NOMO-1 treated with DMSO at 0.1 percent for 48 hours (cell line): ENCODE measurements around the gene FRMD4A.
"Not testable (repeated sequence)": the region's sequence is repeated elsewhere in the genome, so short reads cannot be mapped to it uniquely, and the experiment has no call there.

Source experiments
- DNase-seq: peaks from one replicate; lab custom pipeline; 2025; ENCODE audit not compliant: unreplicated experiment; lab: John Stamatoyannopoulos, UW

FRMD4A gene

GRCh38 chr10:14156104-14156503 lies 174.6 kb downstream of the FRMD4A start:
- DNase-seq, result no peak

DNA sequence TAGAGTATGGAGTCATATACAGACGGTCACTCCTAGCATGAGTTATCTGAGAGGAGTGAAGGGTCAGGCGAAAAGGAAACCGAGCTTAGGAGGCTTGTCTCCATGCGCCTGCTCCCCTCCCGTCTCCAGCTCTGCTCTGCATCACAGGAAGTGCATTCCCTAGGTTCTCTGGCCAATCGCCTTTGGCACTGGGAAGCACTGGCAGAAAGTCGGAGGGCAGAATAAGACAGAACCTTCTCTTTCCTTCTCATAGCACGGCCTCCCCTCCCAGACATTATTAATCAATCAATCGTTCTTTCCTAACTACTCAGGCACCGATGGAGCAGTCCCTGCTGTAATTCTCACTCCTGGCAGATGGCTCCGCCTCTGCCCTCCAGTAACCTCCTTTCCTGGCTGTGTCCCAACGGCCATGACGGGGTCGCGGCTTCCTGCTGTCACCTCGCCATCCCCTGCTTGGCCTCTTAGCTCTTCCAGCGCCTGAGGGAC lies 177.1 kb downstream of the FRMD4A start:
- DNase-seq, result no peak

GRCh38 chr10:14151571-14151970 lies 179.2 kb downstream of the FRMD4A start:
- no peak for DNase-seq

- DNase-seq, result no peak
Measured at GRCh38 chr10:14150526-14150925, 180.2 kb downstream of the FRMD4A start.

DNA sequence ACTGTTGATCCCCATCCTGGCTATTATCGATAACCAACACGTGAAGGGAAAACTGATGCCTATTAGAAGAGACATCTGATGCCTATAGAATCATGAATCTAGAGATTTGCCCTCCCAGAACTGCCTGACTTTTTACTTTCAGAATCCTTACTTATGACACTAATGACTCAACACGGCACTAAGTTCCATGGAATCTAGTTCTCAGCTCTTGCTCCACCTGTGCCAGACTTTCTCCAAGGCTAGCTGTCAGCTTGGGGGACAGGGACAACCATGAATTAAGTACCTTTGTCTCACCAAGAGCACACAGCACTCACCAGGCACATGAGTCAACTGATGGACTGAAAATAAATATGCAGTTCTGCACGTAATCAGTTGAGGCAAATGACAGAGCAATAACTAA lies 184.2 kb downstream of the FRMD4A start:
- DNase-seq, result no peak

- DNase-seq, result no peak
Measured at GRCh38 chr10:14146025-14146424, 184.7 kb downstream of the FRMD4A start.

DNA sequence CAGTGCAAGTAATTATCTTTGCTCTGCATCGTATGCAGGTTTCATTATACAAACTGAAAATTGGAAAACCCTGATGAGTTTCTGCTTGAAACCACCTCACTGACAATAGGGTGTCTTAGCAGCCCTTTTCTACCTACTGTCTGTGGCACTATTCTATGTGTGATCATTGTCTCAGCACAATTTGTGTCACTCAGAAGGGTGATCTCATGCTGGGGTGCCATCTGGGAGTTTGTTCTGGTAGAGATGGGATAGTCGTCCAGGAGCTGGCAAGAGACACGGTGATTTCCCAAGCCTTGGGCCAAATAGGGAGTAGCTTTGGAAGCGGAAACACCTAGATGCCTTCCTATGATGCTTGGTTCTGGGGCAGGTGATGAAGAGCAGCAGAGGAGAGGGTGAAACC lies 186.3 kb downstream of the FRMD4A start:
- no peak for DNase-seq

DNA sequence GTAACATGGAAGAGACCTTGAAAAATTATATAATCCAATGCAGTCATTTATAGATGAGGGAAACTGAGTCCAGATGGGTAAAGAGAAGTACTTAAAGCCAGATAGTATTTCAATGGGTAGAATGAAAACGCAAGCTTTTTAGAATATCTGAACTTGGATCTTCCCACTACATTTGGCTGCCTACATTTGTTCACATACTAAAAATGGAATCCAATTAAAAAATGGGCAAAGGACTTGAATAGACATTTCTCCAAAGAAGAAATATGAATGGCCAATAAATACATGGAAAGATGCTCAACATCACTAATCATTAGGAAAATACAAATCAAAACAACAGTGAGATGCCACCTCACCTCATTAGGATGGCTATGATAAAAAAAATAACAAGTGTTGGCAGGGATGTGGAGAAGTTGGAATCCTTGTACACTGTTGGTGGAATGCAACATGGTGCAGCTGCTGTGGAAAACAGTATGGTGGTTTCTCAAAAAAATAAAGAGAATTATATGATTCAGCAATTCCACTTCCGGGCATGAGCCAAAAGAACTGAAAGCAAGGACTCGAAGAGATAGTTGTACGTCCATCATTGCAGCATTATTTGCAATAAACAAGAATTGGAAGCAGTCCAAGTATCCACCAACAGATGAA lies 188.0 kb downstream of the FRMD4A start:
- no peak for DNase-seq

DNA sequence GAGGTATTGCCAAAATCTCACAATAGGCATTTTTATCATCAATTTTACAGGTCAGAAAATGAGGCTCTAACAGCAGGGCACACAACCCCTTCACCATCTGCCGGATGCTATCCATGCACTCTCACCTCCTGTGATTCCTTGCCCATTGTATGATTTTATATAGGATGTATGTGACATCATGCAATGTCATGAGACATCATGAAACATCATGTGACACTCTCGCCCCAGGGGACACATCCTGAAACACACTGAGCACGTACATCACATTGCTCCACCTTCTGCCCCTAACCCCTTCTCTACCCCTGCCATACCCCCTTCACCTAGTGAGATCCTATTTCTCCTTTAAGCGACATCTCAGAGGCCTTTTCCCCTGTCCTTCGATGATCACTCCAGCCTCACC lies 189.4 kb downstream of the FRMD4A start:
- DNase-seq, result no peak

GRCh38 chr10:14137391-14137790 lies 193.3 kb downstream of the FRMD4A start:
- no peak for DNase-seq

GRCh38 chr10:14135196-14135595 lies 195.5 kb downstream of the FRMD4A start:
- not testable (repeated sequence) for DNase-seq

DNA sequence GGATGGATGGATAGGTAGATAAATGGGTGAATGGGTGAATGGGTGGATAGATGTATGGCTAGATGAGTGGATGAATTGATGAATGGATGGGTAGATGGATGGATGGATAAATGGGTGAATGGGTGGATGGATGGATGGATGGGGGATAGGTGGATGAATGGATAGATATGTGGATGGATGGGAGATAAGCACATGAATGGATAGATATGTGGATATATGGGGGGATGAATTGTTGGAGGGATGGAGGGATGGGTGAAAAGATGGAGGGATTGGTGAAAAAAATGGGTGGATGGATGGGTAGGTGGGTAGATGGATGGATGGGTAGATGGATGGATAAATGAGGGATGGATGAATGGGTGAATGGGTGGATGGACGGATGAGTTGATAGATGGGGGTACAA lies 196.4 kb downstream of the FRMD4A start:
- DNase-seq, result no peak

DNA sequence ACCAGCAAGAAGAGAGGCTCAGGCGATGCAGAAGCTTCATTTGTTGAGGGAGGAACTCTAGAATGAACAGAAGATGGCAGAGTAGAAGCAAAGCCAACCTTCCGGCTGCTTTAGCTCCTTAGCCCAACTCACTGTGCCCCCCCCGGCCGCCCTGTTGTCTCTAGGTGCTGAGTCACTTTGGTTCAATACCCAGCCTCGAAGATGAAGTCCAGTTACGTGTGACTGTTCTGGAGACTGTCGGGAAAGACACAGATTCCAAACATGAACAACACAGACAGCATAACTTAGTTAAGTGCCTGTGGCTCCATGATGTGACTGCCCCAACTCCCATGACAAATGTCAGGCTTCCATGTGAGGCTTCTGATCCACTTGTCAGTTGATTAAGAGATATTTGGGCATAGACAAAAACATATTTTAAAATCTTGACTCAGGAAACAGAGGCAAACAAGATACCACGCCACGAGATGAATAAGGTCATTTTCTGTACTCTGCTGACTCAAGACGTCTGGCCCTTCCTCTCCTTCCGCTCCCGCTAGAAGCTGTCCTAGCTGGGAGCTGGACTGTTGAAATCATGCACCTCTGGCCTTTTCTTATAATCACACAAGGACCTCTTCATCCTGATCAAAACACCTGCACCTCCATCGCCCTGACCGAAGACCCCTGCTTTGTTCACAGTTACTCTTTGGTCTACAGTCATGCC lies 199.3 kb downstream of the FRMD4A start:
- no peak for DNase-seq

GRCh38 chr10:14129770-14130169 lies 201.0 kb downstream of the FRMD4A start:
- DNase-seq, result no peak

- no peak for DNase-seq
Measured at GRCh38 chr10:14128519-14128918, 202.2 kb downstream of the FRMD4A start.

DNA sequence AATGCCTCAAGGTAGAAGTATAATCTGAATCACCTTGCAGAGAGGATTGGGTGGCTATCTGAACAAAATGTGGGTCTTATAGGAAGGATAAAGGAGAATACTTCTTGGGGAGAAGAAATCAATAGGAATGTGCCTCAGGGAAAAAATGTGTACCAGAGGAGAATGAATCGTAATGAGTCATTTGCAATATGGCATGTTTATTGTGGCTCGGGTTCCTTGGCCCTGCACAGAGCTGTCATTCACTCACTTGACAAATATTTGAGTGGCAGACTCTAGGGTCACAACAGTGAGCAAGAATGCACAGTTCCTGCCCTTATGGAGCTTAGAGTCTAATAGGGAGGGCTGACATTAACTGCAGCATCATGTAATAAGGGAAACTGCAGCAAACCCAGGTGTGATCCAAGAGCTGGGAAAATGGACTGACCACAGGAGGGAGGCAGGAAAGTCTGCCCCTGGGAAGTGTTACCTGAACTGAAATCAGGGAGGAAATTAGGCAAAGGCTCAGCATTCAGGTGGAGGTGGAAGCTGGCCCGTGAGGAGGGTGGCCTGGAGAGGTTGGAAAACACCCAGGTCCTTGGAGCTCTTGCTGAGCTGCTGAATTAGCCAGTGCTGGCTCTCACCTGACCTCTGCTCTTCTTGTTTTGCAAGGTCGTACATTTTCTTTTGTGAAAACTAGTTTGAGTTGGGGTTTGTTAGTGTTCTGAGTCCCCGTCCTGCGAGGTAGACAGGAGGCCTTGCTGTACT lies 203.9 kb downstream of the FRMD4A start:
- no peak for DNase-seq

DNA sequence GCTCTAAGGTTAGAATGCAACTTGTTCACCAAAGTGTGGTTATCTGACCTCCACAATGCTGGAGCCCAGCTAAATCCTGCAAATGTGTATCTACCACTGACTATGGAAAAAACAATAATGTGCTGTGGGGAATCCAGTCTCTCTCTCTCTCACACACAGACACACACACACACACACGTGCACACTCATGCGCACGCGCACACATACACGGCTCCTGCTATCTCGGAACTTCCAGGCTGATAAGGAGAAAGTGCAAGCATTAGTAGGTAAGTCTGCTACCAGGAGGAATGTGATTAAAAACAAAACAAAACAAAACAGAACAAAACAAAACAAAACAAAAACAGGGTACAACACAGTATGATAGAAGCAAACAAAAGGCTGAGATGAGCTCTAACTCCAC lies 205.2 kb downstream of the FRMD4A start:
- no peak for DNase-seq

DNA sequence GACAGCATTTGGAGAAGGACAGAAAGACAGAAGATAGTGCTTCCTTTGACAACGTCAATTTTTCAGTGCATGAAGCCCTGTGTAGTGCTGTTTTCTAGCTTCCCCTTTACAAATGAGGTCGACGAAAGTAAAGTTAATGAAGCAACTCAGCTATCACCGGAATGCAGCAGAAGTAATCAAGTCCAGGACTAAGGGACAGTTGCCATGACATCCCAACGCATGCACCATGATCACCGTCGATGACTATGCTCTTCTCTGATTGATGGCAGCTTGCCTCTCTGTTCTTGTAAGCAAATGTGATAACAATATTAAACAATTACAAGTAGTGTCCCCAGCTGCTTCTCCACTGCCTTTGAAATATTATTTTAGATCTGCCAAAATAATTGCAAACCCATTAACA lies 205.8 kb downstream of the FRMD4A start:
- DNase-seq, result no peak

DNA sequence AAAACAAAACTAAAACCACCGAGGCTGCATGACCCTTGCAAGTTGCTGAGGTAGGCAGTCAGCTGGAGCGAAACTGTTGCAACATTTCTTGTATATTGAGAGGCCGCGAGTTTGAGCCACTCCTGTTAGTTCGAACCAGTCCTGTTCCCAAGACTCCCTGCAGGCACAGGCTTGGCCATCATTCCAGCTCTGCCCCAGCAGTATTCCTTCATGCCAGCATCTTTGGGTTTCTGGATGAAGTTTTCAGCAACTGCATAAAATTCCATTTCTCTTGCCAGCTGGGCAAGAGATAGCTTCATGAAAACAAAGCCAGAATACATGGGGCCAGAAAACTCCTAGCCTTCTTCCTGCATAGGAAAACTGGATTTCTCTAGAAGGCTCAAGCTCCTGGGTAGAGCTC lies 207.6 kb downstream of the FRMD4A start:
- no peak for DNase-seq

DNA sequence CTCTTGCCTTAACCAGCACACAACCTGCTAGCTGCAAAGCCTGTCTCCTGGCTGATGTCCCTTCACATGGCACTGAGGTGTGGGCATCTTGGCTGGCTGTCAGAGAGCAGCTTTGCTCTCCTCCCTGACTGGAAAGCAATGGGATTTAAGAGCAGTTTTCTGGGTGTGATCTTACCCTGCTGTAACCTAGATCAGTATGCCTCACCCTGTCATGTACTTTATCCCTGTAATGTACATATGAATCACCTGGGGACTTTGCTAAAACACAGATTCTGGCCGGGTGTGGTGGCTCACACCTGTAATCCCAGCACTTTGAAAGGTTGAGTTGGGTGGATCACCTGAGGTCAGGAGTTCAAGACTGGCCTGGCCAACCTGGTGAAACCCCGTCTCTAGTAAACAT lies 209.9 kb downstream of the FRMD4A start:
- DNase-seq, result no peak

DNA sequence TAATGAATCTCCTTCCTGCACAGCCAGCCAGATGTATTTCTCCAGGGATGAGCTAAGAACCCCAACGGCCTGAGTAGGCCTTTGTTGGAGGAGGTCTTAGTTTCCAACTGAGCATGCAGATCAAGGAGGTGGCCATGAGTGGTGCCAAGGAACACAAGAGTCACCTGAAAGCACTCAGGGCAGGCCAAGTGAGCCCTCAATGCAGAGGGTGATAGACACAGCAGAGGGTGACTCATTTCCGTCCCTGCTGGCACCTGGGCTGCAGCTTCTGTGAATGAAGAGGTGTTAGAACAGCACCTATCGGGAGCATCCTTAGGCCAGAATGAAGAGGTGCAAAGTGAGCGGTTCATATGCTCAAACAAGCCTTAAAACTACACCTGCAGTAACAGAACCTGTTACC lies 211.8 kb downstream of the FRMD4A start:
- DNase-seq, result no peak

DNA sequence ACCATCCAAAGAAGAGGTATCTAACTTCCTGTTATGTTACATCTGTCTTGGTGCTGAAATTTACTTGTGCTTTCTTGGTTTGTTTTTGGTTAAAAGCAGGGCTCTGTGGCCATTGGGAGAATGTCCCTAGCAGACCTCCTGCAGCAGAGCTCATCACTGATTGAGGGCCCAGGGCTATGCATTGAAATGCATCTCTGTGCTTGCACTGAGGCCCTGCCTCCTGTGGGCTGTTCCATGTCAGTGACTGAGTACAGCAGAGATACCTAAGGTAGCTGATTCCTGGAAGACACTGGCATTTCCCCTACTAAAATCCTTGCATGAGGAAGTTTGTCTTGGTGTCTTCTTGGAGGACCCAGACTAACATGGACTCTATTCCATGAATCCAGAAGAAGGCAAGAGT lies 213.9 kb downstream of the FRMD4A start:
- DNase-seq, result no peak
